A549 (cell line): ENCODE measurements around the gene DDX60. TPM values are rescaled to one million over a fixed set of nuclear protein-coding genes. Genes with fewer than 3 reads are reported as not detected.

Experiments used
- ATAC-seq, 2 experiments: fragments of 200-7000 bp in 1 of 2; fragments of >200 bp in 1 of 2; cut with Nextera tagmentation in 1 of 2; cut with Tn5 transposase in 1 of 2; 3 replicates each; pipeline versions ENCODE4 v1.8.0 to v1.9.1; 2018 to 2020; ENCODE audit warnings: mild to moderate bottlenecking in 1 of 2, moderate library complexity in 1 of 2
- CTCF ChIA-PET: fragments of 300-600 bp; sonication (Branson Sonifier 250); formaldehyde crosslinking; extraction: SDS; loops from one replicate; lab custom pipeline; 2021; ENCODE audit warnings: antibody characterized with exemption, inconsistent platforms; lab: Yijun Ruan, JAX
- POLR2A ChIA-PET: fragments of 350-600 bp; formaldehyde crosslinking; extraction: SDS; loops from one replicate; lab custom pipeline; 2021; ENCODE audit warnings: antibody characterized with exemption, inconsistent platforms; lab: Yijun Ruan, JAX
- DNase-seq, 2 experiments: peaks; one replicate each; pipeline versions ENCODE4 v3.0.0 to v3.0.0-alpha.2; 2011 to 2016; ENCODE audit warnings: low read depth in 1 of 2, low spot score in 1 of 2
- FAIRE-seq: peaks from 2 replicates; lab custom pipeline; 2011; peaks lifted over from hg19 to GRCh38; lab: Jason Lieb, UNC
- H3K27ac ChIP-seq, 2 experiments: fragments of >200 bp; sonication (Bioruptor Twin); formaldehyde crosslinking; 3 replicates each; pipeline ENCODE4 v1.5.1; 2016 to 2017
- H3K4me1 ChIP-seq: fragments of >200 bp; sonication (Bioruptor Twin); formaldehyde crosslinking; 3 replicates; pipeline ENCODE4 v1.6.1; 2016
- H3K4me2 ChIP-seq: fragments of >200 bp; sonication (Bioruptor Twin); formaldehyde crosslinking; 3 replicates; pipeline ENCODE4 v1.6.1; 2016
- H3K4me3 ChIP-seq: fragments of >200 bp; sonication (Bioruptor Twin); formaldehyde crosslinking; 3 replicates; pipeline ENCODE4 v1.5.1; 2016
- H3K9me3 ChIP-seq: fragments of >200 bp; sonication (Bioruptor Twin); formaldehyde crosslinking; 3 replicates; pipeline ENCODE4 v1.6.1; 2016
- BHLHE40 ChIP-seq: IDR thresholded peaks from 2 replicates; pipeline ENCODE4 v1.6.1; 2012; ENCODE audit warnings: low read depth, low read length, inconsistent platforms
- CEBPB ChIP-seq, 2 experiments: fragments of >200 bp in 1 of 2; sonication (Bioruptor Twin) in 1 of 2; formaldehyde crosslinking in 1 of 2; IDR thresholded peaks; 2 replicates each; pipeline ENCODE4 v1.6.1; 2012 to 2016
- CTCF ChIP-seq: fragments of >200 bp; sonication (Bioruptor Twin); formaldehyde crosslinking; IDR thresholded peaks from 3 replicates; pipeline ENCODE4 v1.5.1; 2016
- EHF ChIP-seq: fragments of 250-450 bp; sonication (Bioruptor Pico); IDR thresholded peaks from 2 replicates; pipeline ENCODE4 v1.5.0; 2020; ENCODE audit warnings: mild to moderate bottlenecking
- EHMT2 ChIP-seq: fragments of 200-600 bp; sonication (generic); IDR thresholded peaks from 2 replicates; pipeline ENCODE4 v1.6.1; 2016; ENCODE audit warnings: antibody characterized with exemption, low read depth, mild to moderate bottlenecking, moderate library complexity
- ELK1 ChIP-seq: fragments of 150-350 bp; IDR thresholded peaks from 2 replicates; pipeline ENCODE4 v1.6.1; 2014; ENCODE audit warnings: low read depth, mild to moderate bottlenecking, low read length
- ESRRA ChIP-seq: fragments of 150-350 bp; IDR thresholded peaks from 2 replicates; pipeline ENCODE4 v1.6.1; 2014; ENCODE audit warnings: mild to moderate bottlenecking, low read length, borderline replicate concordance
- FOSB ChIP-seq: fragments of 250-450 bp; sonication (Bioruptor Pico); IDR thresholded peaks from 2 replicates; pipeline ENCODE4 v1.5.0; 2020; ENCODE audit warnings: mild to moderate bottlenecking, moderate library complexity
- FOXS1 ChIP-seq: fragments of 250-450 bp; sonication (Bioruptor Pico); IDR thresholded peaks from 2 replicates; pipeline ENCODE4 v1.5.0; 2020; ENCODE audit warnings: mild to moderate bottlenecking, moderate library complexity
- HEYL ChIP-seq: fragments of 250-450 bp; sonication (Bioruptor Pico); IDR thresholded peaks from 2 replicates; pipeline ENCODE4 v1.8.0; 2021; ENCODE audit warnings: mild to moderate bottlenecking, moderate library complexity
- HOXA7 ChIP-seq: fragments of 250-450 bp; sonication (Bioruptor Pico); IDR thresholded peaks from 2 replicates; pipeline ENCODE4 v1.5.0; 2020; ENCODE audit warnings: mild to moderate bottlenecking, moderate library complexity
- JUN ChIP-seq, 2 experiments: fragments of >200 bp; sonication (Bioruptor Twin); formaldehyde crosslinking; IDR thresholded peaks; 2 replicates in 1 of 2; 3 replicates in 1 of 2; pipeline ENCODE4 v1.6.1; 2016 to 2017
- MAFK ChIP-seq: fragments of 450-650 bp; IDR thresholded peaks from 2 replicates; pipeline ENCODE4 v1.6.1; 2014; ENCODE audit not compliant: partially characterized antibody
- NFE2L2 ChIP-seq: fragments of 150-350 bp; conservative IDR thresholded peaks from 2 replicates; pipeline ENCODE4 v1.6.1; 2014; ENCODE audit warnings: low read length
- POLR2A ChIP-seq: IDR thresholded peaks from 2 replicates; pipeline ENCODE4 v1.6.1; 2012; ENCODE audit warnings: mild to moderate bottlenecking, low read length
- POLR2AphosphoS2 ChIP-seq: conservative IDR thresholded peaks from 2 replicates; pipeline ENCODE4 v1.6.1; 2012; ENCODE audit warnings: low read length, improper control_type of control experiment, inconsistent platforms
- RAD21 ChIP-seq, 2 experiments: fragments of >200 bp in 1 of 2; sonication (Bioruptor Twin) in 1 of 2; formaldehyde crosslinking in 1 of 2; IDR thresholded peaks in 1 of 2; conservative IDR thresholded peaks in 1 of 2; 2 replicates in 1 of 2; 3 replicates in 1 of 2; pipeline ENCODE4 v1.6.1; 2012 to 2018; ENCODE audit warnings: inconsistent platforms in 1 of 2
- RFX5 ChIP-seq: fragments of 450-650 bp; IDR thresholded peaks from 2 replicates; pipeline ENCODE4 v1.7.1; 2014; ENCODE audit warnings: antibody characterized with exemption, mild to moderate bottlenecking, moderate library complexity
- RNF2 ChIP-seq: fragments of 200-600 bp; sonication (generic); IDR thresholded peaks from 2 replicates; pipeline ENCODE4 v1.6.1; 2016; ENCODE audit warnings: low read depth, mild to moderate bottlenecking, antibody characterized with exemption, moderate library complexity, borderline replicate concordance
- SMC3 ChIP-seq: fragments of >200 bp; sonication (Bioruptor Twin); formaldehyde crosslinking; IDR thresholded peaks from 3 replicates; pipeline ENCODE4 v1.6.1; 2018; ENCODE audit warnings: inconsistent platforms
- SREBF2 ChIP-seq: fragments of 450-650 bp; IDR thresholded peaks from 2 replicates; pipeline ENCODE4 v1.6.1; 2014; ENCODE audit warnings: mild to moderate bottlenecking, moderate library complexity
- TP53 ChIP-seq: fragments of 250-450 bp; sonication (Bioruptor Pico); IDR thresholded peaks from 2 replicates; pipeline ENCODE4 v1.5.0; 2021; ENCODE audit warnings: mild to moderate bottlenecking, moderate library complexity
- USF2 ChIP-seq: fragments of 450-650 bp; IDR thresholded peaks from 2 replicates; pipeline ENCODE4 v1.6.1; 2014; ENCODE audit warnings: antibody characterized with exemption
- ZC3H11A ChIP-seq: fragments of 450-650 bp; IDR thresholded peaks from 2 replicates; pipeline ENCODE4 v1.6.1; 2014; ENCODE audit warnings: antibody characterized with exemption, mild to moderate bottlenecking
- ZFP36 ChIP-seq: fragments of 450-650 bp; IDR thresholded peaks from 2 replicates; pipeline ENCODE4 v1.6.1; 2014; ENCODE audit warnings: borderline replicate concordance; ENCODE audit not compliant: partially characterized antibody
- ZNF302 ChIP-seq: fragments of 250-450 bp; sonication (Bioruptor Pico); IDR thresholded peaks from 2 replicates; pipeline ENCODE4 v1.9.0; 2021; ENCODE audit warnings: inconsistent platforms, mild to moderate bottlenecking, moderate library complexity
- ZSCAN20 ChIP-seq: fragments of 250-450 bp; sonication (Bioruptor Pico); IDR thresholded peaks from 2 replicates; pipeline ENCODE4 v1.8.0; 2022; ENCODE audit warnings: mild to moderate bottlenecking, moderate library complexity
- WGBS: methylation state at CpG from one replicate; pipeline ENCODE4 v1.1.6; 2017; ENCODE audit errors: missing lambda C conversion rate; 5-methylcytosine and 5-hydroxymethylcytosine counted together
- polyA plus RNA-seq, 4 experiments: library from polyadenylated mRNA; depleted of rRNA in 3 of 4; stranded (reverse); fragments of >200 nt; fragmentation: RNase III in 1 of 4; extraction: RNeasy Plus Mini Kit Qiagen cat#74134 plus additional on column Dnase treatment in 1 of 4; gene quantifications; 2 replicates in 3 of 4; 3 replicates in 1 of 4; pipeline ENCODE4 v1.2.3, GENCODE V29; 2011 to 2017
- TF ChIP-seq, protein P1 (sequence below): fragments of >200 bp; sonication (Bioruptor Twin); formaldehyde crosslinking; IDR thresholded peaks from 3 replicates; pipeline ENCODE4 v1.6.1; 2016
- TF ChIP-seq, protein P2 (sequence below): fragments of 250-450 bp; sonication (Bioruptor Pico); IDR thresholded peaks from 2 replicates; pipeline ENCODE4 v1.5.0; 2020; ENCODE audit warnings: low read depth, mild to moderate bottlenecking, moderate library complexity

DDX60 gene
- polyA plus RNA-seq, 2 of the 4 experiments (the other 2 are of a cell fraction): 1.6 to 4.4 TPM

DNA sequence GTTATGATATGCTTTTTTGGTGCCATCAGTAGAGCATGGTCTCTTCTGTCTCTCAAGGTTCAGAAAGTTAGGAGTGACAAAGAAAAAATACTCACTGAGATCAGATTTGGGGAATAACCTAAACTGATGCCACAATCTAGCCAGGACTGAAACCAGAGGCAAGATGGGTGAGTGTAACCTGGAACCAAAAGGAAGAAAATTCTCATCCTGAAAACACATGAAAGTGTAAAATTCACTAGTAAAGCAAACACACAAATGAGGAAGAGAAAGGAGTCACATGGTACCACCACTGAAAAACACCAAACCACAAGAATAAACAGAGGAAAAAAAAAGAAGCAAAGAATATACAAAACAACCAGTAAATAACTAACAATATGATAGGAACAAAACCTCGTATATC lies 129.8 kb downstream of the DDX60 start:
- POLR2A ChIA-PET: no interaction called here
- FAIRE-seq: no peak

GRCh38 chr4:168183717-168184571 lies 134.6 kb downstream of the DDX60 start:
- ChIA-PET CTCF (interaction anchor here (0.8 to 2.8 kb wide), 9 partner anchors 10 to 737 kb away, joined by 3 to 20 read pairs (median 4); no protein-coding TSS in a partner anchor), POLR2A (no interaction called here)
- no peaks in the 10 kb centered on the region for H3K9me3 ChIP-seq
- H3K4me1 ChIP-seq: peaks cover 8% of the 10 kb centered on the region; the same call in 2 of the 3 replicates
- ATAC-seq: peak in 1 of 2 experiments; percentile 65; a peak in 3 of 6 replicates
- H3K4me3 ChIP-seq: no peak overlapping the region
- DNase-seq: peak; percentile 14 to 44
- peak overlapping the region; percentile 34 to 66; a peak in 4 of 6 replicates for H3K27ac ChIP-seq
- 11% methylated on average over 6 of the region's 6 CpGs for WGBS
- peak overlapping the region; percentile 48 for H3K4me2 ChIP-seq
- FAIRE-seq: no peak
- TF ChIP-seq CTCF (peak; percentile 73), ZNF302 (CRISPR knock-in tag) (no peak), POLR2A (no peak), NFE2L2 (no peak), FOSB (CRISPR knock-in tag) (no peak), SMC3 (peak; percentile 75), TP53 (CRISPR knock-in tag) (no peak), ZC3H11A (no peak), CEBPB (IDR thresholded peaks at IDR 0.05) (no peak), HOXA7 (CRISPR knock-in tag) (no peak), JUN (IDR thresholded peaks at IDR 0.05) (no peak), FOXS1 (CRISPR knock-in tag) (no peak), ESRRA (no peak), SREBF2 (no peak), USF2 (no peak), BHLHE40 (no peak), EHF (no peak), ELK1 (no peak), RNF2 (no peak), RAD21 (conservative IDR thresholded peaks at IDR 0.05 in 1 of 2, IDR thresholded peaks at IDR 0.05 in 1 of 2) (peak; percentile 80 to 87), MAFK (no peak), HEYL (CRISPR knock-in tag) (no peak), RFX5 (no peak), ZFP36 (no peak)
- TF ChIP-seq, protein P1, sequence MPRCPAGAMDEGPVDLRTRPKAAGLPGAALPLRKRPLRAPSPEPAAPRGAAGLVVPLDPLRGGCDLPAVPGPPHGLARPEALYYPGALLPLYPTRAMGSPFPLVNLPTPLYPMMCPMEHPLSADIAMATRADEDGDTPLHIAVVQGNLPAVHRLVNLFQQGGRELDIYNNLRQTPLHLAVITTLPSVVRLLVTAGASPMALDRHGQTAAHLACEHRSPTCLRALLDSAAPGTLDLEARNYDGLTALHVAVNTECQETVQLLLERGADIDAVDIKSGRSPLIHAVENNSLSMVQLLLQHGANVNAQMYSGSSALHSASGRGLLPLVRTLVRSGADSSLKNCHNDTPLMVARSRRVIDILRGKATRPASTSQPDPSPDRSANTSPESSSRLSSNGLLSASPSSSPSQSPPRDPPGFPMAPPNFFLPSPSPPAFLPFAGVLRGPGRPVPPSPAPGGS: no peak
- TF ChIP-seq, protein P2, sequence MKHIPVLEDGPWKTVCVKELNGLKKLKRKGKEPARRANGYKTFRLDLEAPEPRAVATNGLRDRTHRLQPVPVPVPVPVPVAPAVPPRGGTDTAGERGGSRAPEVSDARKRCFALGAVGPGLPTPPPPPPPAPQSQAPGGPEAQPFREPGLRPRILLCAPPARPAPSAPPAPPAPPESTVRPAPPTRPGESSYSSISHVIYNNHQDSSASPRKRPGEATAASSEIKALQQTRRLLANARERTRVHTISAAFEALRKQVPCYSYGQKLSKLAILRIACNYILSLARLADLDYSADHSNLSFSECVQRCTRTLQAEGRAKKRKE (CRISPR knock-in tag): no peak

More for the DNA sequence above, 129.8 kb downstream of the DDX60 start:
- CTCF ChIA-PET: interaction anchor here (0.6 kb wide), 1 partner anchor 658 kb away, joined by 3 read pairs; no protein-coding TSS in a partner anchor
- Histone ChIP-seq H3K4me2 (no peak overlapping the region), H3K9me3 (no peaks in the 10 kb centered on the region), H3K4me1 (peaks cover 8% of the 10 kb centered on the region; the same call in 2 of the 3 replicates), H3K27ac (no peak overlapping the region), H3K4me3 (no peak overlapping the region)
- TF ChIP-seq POLR2AphosphoS2: no peak
- no peak for TF ChIP-seq ZSCAN20 (CRISPR knock-in tag)
- TF ChIP-seq EHMT2: no peak
- no peak for ATAC-seq
- 86% methylated on average over 1 of the region's 1 CpG for WGBS
- no peak for DNase-seq
